Embryonic facial prominence (tissue), 1 donor: Measurements from ENCODE around the gene MACROH2A2.
"Not testable (repeated sequence)": the region's sequence is repeated elsewhere in the genome, so short reads cannot be mapped to it uniquely, and the experiment has no call there.

ENCODE experiments used
- DNase-seq: peaks from one replicate; pipeline ENCODE4 v3.0.0-alpha.2; 2016; ENCODE audit errors: extremely low spot score

Gene MACROH2A2

GRCh38 chr10:70158113-70158512 is 105.5 kb downstream of the MACROH2A2 start:
- no peak for DNase-seq

- not testable (repeated sequence) for DNase-seq
Measured at GRCh38 chr10:70159366-70159765, 106.7 kb downstream of the MACROH2A2 start.

- no peak for DNase-seq
Measured at GRCh38 chr10:70160798-70161197, 108.2 kb downstream of the MACROH2A2 start.
